ENCODE results near the gene NADK. TPM values are rescaled to one million over a fixed set of nuclear protein-coding genes. Genes with fewer than 3 reads are reported as not detected.

Gene NADK
- total RNA-seq, 1 experiment from 2014 or later = 93.4 TPM

DNA sequence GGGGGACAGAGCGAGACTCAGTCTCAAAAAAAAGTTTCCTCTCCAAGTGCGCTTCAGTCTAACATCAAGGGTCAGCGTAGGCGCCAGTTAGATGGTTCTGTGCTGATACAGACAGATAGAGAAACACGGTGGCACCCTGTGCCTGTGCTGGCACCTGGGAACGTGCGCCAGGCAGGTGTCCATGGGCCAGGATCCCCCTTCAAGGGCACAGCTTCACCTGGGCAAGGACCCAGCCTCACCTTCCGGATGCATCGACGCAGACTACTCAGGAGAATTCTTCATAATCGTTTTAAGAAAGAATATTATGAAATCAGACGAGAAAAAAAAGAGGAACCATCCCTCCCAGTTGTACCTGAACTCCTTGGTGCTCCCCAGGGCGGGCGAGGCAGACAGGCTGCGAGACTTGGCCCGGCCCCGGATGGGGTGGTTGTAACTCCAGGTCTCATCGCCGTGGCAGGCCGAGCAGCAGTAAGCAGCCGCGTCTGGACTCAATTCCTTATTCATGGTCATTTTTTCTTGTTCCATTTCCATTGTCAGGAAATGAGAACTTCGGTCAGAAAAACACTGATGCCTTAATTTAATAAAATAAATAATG is 13.3 kb downstream of the NADK start:
- ChIA-PET CTCF (no interaction called here), POLR2A (no interaction called here), RAD21 (ENCODE audit: low non-redundant PET in 1 of 2, low total read pairs in 2 of 2, uncharacterized antibody in 2 of 2, unreplicated experiment in 2 of 2) (no interaction called here)
- BruUV-seq (replicated peaks) = no TSS peak
- Histone ChIP-seq H4K20me1 (ENCODE audit: insufficient read depth) (no peaks in the 10 kb centered on the region), H3K9me2 (ENCODE audit: insufficient read depth) (no peaks in the 10 kb centered on the region), H3K36me3 (ENCODE audit: control insufficient read depth in 1 of 2, insufficient read depth in 2 of 2, low read length in 2 of 2) (peaks cover 9 to 31% of the 10 kb centered on the region in 2 experiments; a peak in 3 of 4 replicates), H2AFZ (ENCODE audit: low read depth, low read length, poor library complexity, severe bottlenecking) (no peak overlapping the region), H3K79me2 (ENCODE audit: insufficient read depth, low read length) (peaks cover 90% of the 10 kb centered on the region), H3K9ac (ENCODE audit: low read length) (no peak overlapping the region), H3K27ac (ENCODE audit: low read depth, low read length) (no peak overlapping the region), H3K4me1 (ENCODE audit: control insufficient read depth in 1 of 2, insufficient read depth in 2 of 2, low read length in 2 of 2) (peaks cover under 1 to 4% of the 10 kb centered on the region in 2 experiments; a peak in 3 of 4 replicates), H3K27me3 (ENCODE audit: insufficient read depth, low read length) (no peaks in the 10 kb centered on the region), H3K4me2 (ENCODE audit: low read length) (no peak overlapping the region), H3K4me3 (replicated peaks in 1 of 2; ENCODE audit: low read depth in 1 of 2, low read length in 2 of 2) (no peak overlapping the region), H3K9me3 (ENCODE audit: control insufficient read depth in 1 of 2, insufficient read depth in 1 of 2, low read depth in 1 of 2, low read length in 2 of 2) (no peaks in the 10 kb centered on the region)
- ATAC-seq (no peak), DNase-seq (ENCODE audit: low read depth, low spot score) (no peak)
- TF ChIP-seq, protein P1, sequence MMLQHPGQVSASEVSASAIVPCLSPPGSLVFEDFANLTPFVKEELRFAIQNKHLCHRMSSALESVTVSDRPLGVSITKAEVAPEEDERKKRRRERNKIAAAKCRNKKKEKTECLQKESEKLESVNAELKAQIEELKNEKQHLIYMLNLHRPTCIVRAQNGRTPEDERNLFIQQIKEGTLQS (IDR thresholded peaks at IDR 0.05) = no peak
- TF ChIP-seq, protein P2, sequence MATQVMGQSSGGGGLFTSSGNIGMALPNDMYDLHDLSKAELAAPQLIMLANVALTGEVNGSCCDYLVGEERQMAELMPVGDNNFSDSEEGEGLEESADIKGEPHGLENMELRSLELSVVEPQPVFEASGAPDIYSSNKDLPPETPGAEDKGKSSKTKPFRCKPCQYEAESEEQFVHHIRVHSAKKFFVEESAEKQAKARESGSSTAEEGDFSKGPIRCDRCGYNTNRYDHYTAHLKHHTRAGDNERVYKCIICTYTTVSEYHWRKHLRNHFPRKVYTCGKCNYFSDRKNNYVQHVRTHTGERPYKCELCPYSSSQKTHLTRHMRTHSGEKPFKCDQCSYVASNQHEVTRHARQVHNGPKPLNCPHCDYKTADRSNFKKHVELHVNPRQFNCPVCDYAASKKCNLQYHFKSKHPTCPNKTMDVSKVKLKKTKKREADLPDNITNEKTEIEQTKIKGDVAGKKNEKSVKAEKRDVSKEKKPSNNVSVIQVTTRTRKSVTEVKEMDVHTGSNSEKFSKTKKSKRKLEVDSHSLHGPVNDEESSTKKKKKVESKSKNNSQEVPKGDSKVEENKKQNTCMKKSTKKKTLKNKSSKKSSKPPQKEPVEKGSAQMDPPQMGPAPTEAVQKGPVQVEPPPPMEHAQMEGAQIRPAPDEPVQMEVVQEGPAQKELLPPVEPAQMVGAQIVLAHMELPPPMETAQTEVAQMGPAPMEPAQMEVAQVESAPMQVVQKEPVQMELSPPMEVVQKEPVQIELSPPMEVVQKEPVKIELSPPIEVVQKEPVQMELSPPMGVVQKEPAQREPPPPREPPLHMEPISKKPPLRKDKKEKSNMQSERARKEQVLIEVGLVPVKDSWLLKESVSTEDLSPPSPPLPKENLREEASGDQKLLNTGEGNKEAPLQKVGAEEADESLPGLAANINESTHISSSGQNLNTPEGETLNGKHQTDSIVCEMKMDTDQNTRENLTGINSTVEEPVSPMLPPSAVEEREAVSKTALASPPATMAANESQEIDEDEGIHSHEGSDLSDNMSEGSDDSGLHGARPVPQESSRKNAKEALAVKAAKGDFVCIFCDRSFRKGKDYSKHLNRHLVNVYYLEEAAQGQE (IDR thresholded peaks at IDR 0.05; ENCODE audit: low read depth) = no peak
- TF ChIP-seq SRF (IDR thresholded peaks at IDR 0.05; ENCODE audit: low read depth) = no peak
- intact Hi-C loops (cut with micrococcal nuclease) = no loop called here
